K562 (cell line): ENCODE results near the gene AQP6. TPM values are rescaled to one million over a fixed set of nuclear protein-coding genes. Genes with fewer than 3 reads are reported as not detected.

Experiments
- GTF3C2 ChIP-seq: IDR thresholded peaks from 3 replicates; pipeline ENCODE4 v1.6.1; 2011; ENCODE audit warnings: borderline replicate concordance, mild to moderate bottlenecking, moderate library complexity; ENCODE audit not compliant: insufficient read length; ENCODE audit errors: extremely low read depth
- HDAC8 ChIP-seq: fragments of 450-650 bp; IDR thresholded peaks from 2 replicates; pipeline ENCODE4 v1.6.1; 2016; ENCODE audit warnings: mild to moderate bottlenecking, missing genetic modification characterization, moderate library complexity, missing compliant biosample characterization
- MYBL2 ChIP-seq, 2 experiments: fragments of 450-650 bp in 1 of 2; sonication (generic) in 1 of 2; formaldehyde crosslinking in 1 of 2; IDR thresholded peaks; 2 replicates each; pipeline versions ENCODE4 v1.6.1 to v1.8.1; 2017 to 2022; ENCODE audit warnings: borderline replicate concordance in 1 of 2, inconsistent platforms in 1 of 2, low read depth in 1 of 2, mild to moderate bottlenecking in 1 of 2, missing genetic modification reagents in 1 of 2, moderate library complexity in 1 of 2
- SP1 ChIP-seq: sonication (generic); formaldehyde crosslinking; IDR thresholded peaks from 2 replicates; pipeline ENCODE4 v1.8.1; 2022; ENCODE audit warnings: mild to moderate bottlenecking, missing genetic modification reagents
- SP2 ChIP-seq: IDR thresholded peaks from 2 replicates; pipeline ENCODE4 v1.6.1; 2011; ENCODE audit warnings: mild to moderate bottlenecking, low read depth, low read length, moderate library complexity; ENCODE audit not compliant: poor library complexity, severe bottlenecking; ENCODE audit errors: extremely low read depth
- ZNF431 ChIP-seq: sonication (generic); formaldehyde crosslinking; IDR thresholded peaks from 2 replicates; pipeline ENCODE4 v1.8.0; 2022; ENCODE audit warnings: mild to moderate bottlenecking, missing genetic modification reagents
- polyA plus RNA-seq, 8 experiments: library from polyadenylated mRNA; depleted of rRNA in 4 of 8; stranded (reverse) in 5 of 8; unstranded in 3 of 8; fragments of >200 nt; fragmentation: Nextera tagmentation in 2 of 8; fragmentation: Illumina TruSeq in 1 of 8; extraction: Ambion mirVana in 2 of 8; extraction: Trizol in 1 of 8; gene quantifications; 2 replicates each; pipeline versions ENCODE4 v1.2.1 to v1.2.3, GENCODE V29; 2011 to 2014; ENCODE audit warnings: inconsistent platforms in 1 of 8, missing spikeins in 1 of 8
- total RNA-seq, 7 experiments: library from RNA; depleted of rRNA in 6 of 7; stranded (reverse); fragments of >200 nt in 6 of 7; fragmentation: Illumina TruSeq in 2 of 7; extraction: Trizol in 2 of 7; gene quantifications; 2 replicates each; pipeline versions ENCODE4 v1.2.1 to v1.2.3, GENCODE V29; 2011 to 2021; ENCODE audit warnings: low replicate concordance in 1 of 7

Gene AQP6
- total and polyA plus RNA-seq, 9 of the 15 experiments (the other 6 are each of a cell fraction or from before 2014, with no cell fraction given), result 0.05 to 0.12 TPM; not detected in 7

- TF ChIP-seq GTF3C2 (no peak), HDAC8 (no peak), MYBL2 (IDR thresholded peaks at IDR 0.05; ENCODE audit: low read depth) (no peak), MYBL2 (CRISPR knock-in tag; IDR thresholded peaks at IDR 0.05; ENCODE audit: borderline replicate concordance) (no peak), ZNF431 (CRISPR knock-in tag) (no peak), SP2 (no peak), SP1 (no peak)
- TF ChIP-seq, all 486 proteins: peak for 0
Observed at GRCh38 chr12:49947593-49948226, 25.0 kb upstream of the AQP6 start (continued).
